K562 (cell line): ENCODE measurements around the gene MAGEB1. TPM values are rescaled to one million over a fixed set of nuclear protein-coding genes. Genes with fewer than 3 reads are reported as not detected.

Experiments used
- ARID2 ChIP-seq: fragments of 450-650 bp; IDR thresholded peaks from 2 replicates; pipeline ENCODE4 v1.6.1; 2017; ENCODE audit warnings: antibody characterized with exemption, mild to moderate bottlenecking
- DDX20 ChIP-seq: fragments of 450-650 bp; IDR thresholded peaks from 2 replicates; pipeline ENCODE4 v1.6.1; 2016; ENCODE audit warnings: missing genetic modification characterization, low read depth, mild to moderate bottlenecking, missing compliant biosample characterization, moderate library complexity
- DNMT1 ChIP-seq: fragments of 450-650 bp; IDR thresholded peaks from 2 replicates; pipeline ENCODE4 v1.6.1; 2016; ENCODE audit warnings: antibody characterized with exemption, mild to moderate bottlenecking
- FOS ChIP-seq: IDR thresholded peaks from 3 replicates; pipeline ENCODE4 v1.6.1; 2011; ENCODE audit not compliant: insufficient read length; ENCODE audit errors: extremely low read depth
- HCFC1 ChIP-seq: IDR thresholded peaks from 2 replicates; pipeline ENCODE4 v1.6.1; 2012; ENCODE audit warnings: low read depth, low read length, improper control_type of control experiment
- HES1 ChIP-seq: fragments of 450-650 bp; IDR thresholded peaks from 2 replicates; pipeline ENCODE4 v1.6.1; 2016; ENCODE audit warnings: low read depth, mild to moderate bottlenecking, moderate library complexity
- HMG20A ChIP-seq: fragments of 450-650 bp; formaldehyde crosslinking; conservative IDR thresholded peaks from 2 replicates; pipeline ENCODE4 v1.4.0; 2020; ENCODE audit warnings: mild to moderate bottlenecking, mixed read lengths
- KDM5B ChIP-seq: fragments of 200-600 bp; sonication (generic); IDR thresholded peaks from 2 replicates; pipeline ENCODE4 v1.6.1; 2012; ENCODE audit warnings: low read depth, mild to moderate bottlenecking, moderate library complexity, low read length, control low read depth, inconsistent platforms; ENCODE audit not compliant: insufficient replicate concordance
- MAFF ChIP-seq: IDR thresholded peaks from 2 replicates; pipeline ENCODE4 v1.6.1; 2012; ENCODE audit warnings: low read length, improper control_type of control experiment
- MCM3 ChIP-seq: fragments of 450-650 bp; IDR thresholded peaks from 2 replicates; pipeline ENCODE4 v1.6.1; 2016
- MCM7 ChIP-seq, 2 experiments: fragments of 450-650 bp; IDR thresholded peaks; 2 replicates each; pipeline ENCODE4 v1.6.1; 2016 to 2018
- MED1 ChIP-seq: sonication (generic); formaldehyde crosslinking; IDR thresholded peaks from 2 replicates; pipeline ENCODE4 v1.8.1; 2023; ENCODE audit warnings: missing genetic modification reagents, borderline replicate concordance
- NCOA6 ChIP-seq: fragments of 450-650 bp; IDR thresholded peaks from 2 replicates; pipeline ENCODE4 v1.6.1; 2017; ENCODE audit warnings: mild to moderate bottlenecking
- NELFE ChIP-seq: IDR thresholded peaks from 2 replicates; pipeline ENCODE4 v1.6.1; 2011; ENCODE audit warnings: mild to moderate bottlenecking; ENCODE audit not compliant: insufficient read depth, insufficient read length
- PCBP2 ChIP-seq: fragments of 200-400 bp; formaldehyde crosslinking; IDR thresholded peaks from 2 replicates; pipeline ENCODE4 v1.6.1; 2018; ENCODE audit warnings: low read length, low read depth, mild to moderate bottlenecking, moderate library complexity; ENCODE audit not compliant: poor library complexity, severe bottlenecking
- PHB ChIP-seq: fragments of 250-450 bp; sonication (Bioruptor Pico); IDR thresholded peaks from 2 replicates; pipeline ENCODE4 v1.5.0; 2021
- PML ChIP-seq: IDR thresholded peaks from 2 replicates; pipeline ENCODE4 v1.6.1; 2012; ENCODE audit warnings: low read length, inconsistent platforms
- SIX5 ChIP-seq, 2 experiments: IDR thresholded peaks; 2 replicates each; pipeline ENCODE4 v1.6.1; 2011; ENCODE audit warnings: low read length in 2 of 2, borderline replicate concordance in 1 of 2, low read depth in 1 of 2, mild to moderate bottlenecking in 1 of 2, moderate library complexity in 1 of 2; ENCODE audit not compliant: insufficient read depth in 1 of 2
- SMAD1 ChIP-seq: fragments of 150-350 bp; IDR thresholded peaks from 2 replicates; pipeline ENCODE4 v1.6.1; 2014; ENCODE audit warnings: low read length, low read depth; ENCODE audit not compliant: partially characterized antibody
- SRSF9 ChIP-seq: fragments of 200-400 bp; formaldehyde crosslinking; IDR thresholded peaks from 2 replicates; pipeline ENCODE4 v1.6.1; 2017; ENCODE audit warnings: low read depth, low read length, borderline replicate concordance
- STAG1 ChIP-seq: sonication (generic); formaldehyde crosslinking; IDR thresholded peaks from 2 replicates; pipeline ENCODE4 v1.5.0; 2020; ENCODE audit warnings: missing genetic modification reagents, borderline replicate concordance
- STAT5A ChIP-seq: IDR thresholded peaks from 2 replicates; pipeline ENCODE4 v1.6.1; 2012; ENCODE audit warnings: low read length, inconsistent platforms, borderline replicate concordance
- SUPT5H ChIP-seq: fragments of 450-650 bp; IDR thresholded peaks from 2 replicates; pipeline ENCODE4 v1.6.1; 2016
- TSC22D4 ChIP-seq: fragments of 450-650 bp; IDR thresholded peaks from 2 replicates; pipeline ENCODE4 v1.6.1; 2016; ENCODE audit warnings: missing genetic modification characterization, missing biosample characterization, control low read depth
- ZC3H4 ChIP-seq: sonication (generic); formaldehyde crosslinking; IDR thresholded peaks from 2 replicates; pipeline ENCODE4 v1.9.0; 2021; ENCODE audit warnings: missing genetic modification reagents, borderline replicate concordance
- ZFPM2 ChIP-seq: fragments of 250-450 bp; sonication (Bioruptor Pico); IDR thresholded peaks from 2 replicates; pipeline ENCODE4 v1.5.1; 2022; ENCODE audit warnings: mild to moderate bottlenecking
- ZFX ChIP-seq: sonication (generic); formaldehyde crosslinking; IDR thresholded peaks from 2 replicates; pipeline ENCODE4 v1.8.0; 2022; ENCODE audit warnings: mild to moderate bottlenecking, missing genetic modification reagents, moderate library complexity
- ZNF197 ChIP-seq: fragments of 200-800 bp; sonication (Bioruptor generic); IDR thresholded peaks from 2 replicates; pipeline ENCODE4 v1.6.1; 2016; ENCODE audit warnings: low read depth, missing genetic modification characterization, missing compliant biosample characterization
- ZNF324 ChIP-seq: fragments of 250-450 bp; sonication (Bioruptor Pico); IDR thresholded peaks from 2 replicates; pipeline ENCODE4 v1.4.0; 2020; ENCODE audit warnings: mild to moderate bottlenecking
- ZNF354B ChIP-seq: fragments of 250-450 bp; sonication (Bioruptor Pico); IDR thresholded peaks from 2 replicates; pipeline ENCODE4 v1.4.0; 2020
- ZNF584 ChIP-seq: fragments of 200-800 bp; sonication (Bioruptor generic); IDR thresholded peaks from 2 replicates; pipeline ENCODE4 v1.6.1; 2016; ENCODE audit warnings: low read depth, mild to moderate bottlenecking, missing genetic modification characterization, missing compliant biosample characterization
- ZNF778 ChIP-seq: fragments of 450-650 bp; formaldehyde crosslinking; IDR thresholded peaks from 2 replicates; pipeline ENCODE4 v1.4.0; 2020; ENCODE audit warnings: mild to moderate bottlenecking, moderate library complexity
- polyA plus RNA-seq, 8 experiments: library from polyadenylated mRNA; depleted of rRNA in 4 of 8; stranded (reverse) in 5 of 8; unstranded in 3 of 8; fragments of >200 nt; fragmentation: Nextera tagmentation in 2 of 8; fragmentation: Illumina TruSeq in 1 of 8; extraction: Ambion mirVana in 2 of 8; extraction: Trizol in 1 of 8; gene quantifications; 2 replicates each; pipeline versions ENCODE4 v1.2.1 to v1.2.3, GENCODE V29; 2011 to 2014; ENCODE audit warnings: inconsistent platforms in 1 of 8, missing spikeins in 1 of 8
- total RNA-seq, 7 experiments: library from RNA; depleted of rRNA in 6 of 7; stranded (reverse); fragments of >200 nt in 6 of 7; fragmentation: Illumina TruSeq in 2 of 7; extraction: Trizol in 2 of 7; gene quantifications; 2 replicates each; pipeline versions ENCODE4 v1.2.1 to v1.2.3, GENCODE V29; 2011 to 2021; ENCODE audit warnings: low replicate concordance in 1 of 7
- TF ChIP-seq, protein P1 (sequence below): sonication (generic); formaldehyde crosslinking; IDR thresholded peaks from 2 replicates; pipeline ENCODE4 v1.5.0; 2020; ENCODE audit warnings: missing genetic modification reagents

Gene MAGEB1
- total and polyA plus RNA-seq, 9 of the 15 experiments (the other 6 are each of a cell fraction or from before 2014, with no cell fraction given), result 32.6 to 100 (median 43.4) TPM

DNA sequence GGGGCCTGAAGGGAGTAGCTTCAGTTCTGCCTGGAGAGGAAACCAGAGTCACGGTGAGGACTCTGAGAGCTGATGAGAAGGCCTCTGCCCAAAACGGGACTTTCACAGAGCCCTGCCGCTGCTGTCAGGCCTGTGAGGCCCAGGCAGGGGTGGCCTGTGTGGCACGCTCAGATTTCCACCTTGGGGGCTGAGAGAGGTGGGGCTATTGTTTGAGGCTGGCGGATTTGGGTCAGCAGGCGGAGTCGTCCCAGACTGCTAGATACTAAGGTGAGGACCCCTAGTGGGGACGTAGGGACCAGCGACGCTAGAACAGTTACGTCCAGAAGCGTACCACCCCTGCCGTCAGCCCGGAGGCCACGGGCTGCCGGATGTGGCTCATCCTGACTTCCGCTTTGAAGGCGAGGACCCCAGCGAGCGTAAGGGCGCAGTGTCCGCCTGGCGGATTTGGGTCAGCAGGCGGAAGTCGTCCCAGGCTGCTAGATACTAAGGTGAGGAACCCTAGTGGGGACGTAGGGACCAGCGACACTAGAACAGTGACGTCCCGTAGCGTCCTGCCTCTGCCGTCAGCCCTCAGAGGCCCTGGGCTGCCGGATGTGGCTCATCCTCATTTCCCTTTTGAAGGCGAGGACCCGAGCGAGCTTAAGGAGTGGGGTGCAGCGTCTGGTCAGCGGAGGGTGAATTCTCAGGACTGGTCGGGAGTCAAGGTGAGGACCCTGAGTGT lies at the start of gene MAGEB1 (continued):
- TF ChIP-seq MCM7 (IDR thresholded peaks at IDR 0.05) (no peak), ZC3H4 (CRISPR knock-in tag) (no peak), PCBP2 (no peak), HCFC1 (peak; percentile 56), ZNF584 (CRISPR knock-in tag) (no peak), ZNF197 (CRISPR knock-in tag) (no peak), SMAD1 (no peak), DNMT1 (no peak), SRSF9 (no peak), ARID2 (no peak), PML (no peak), MCM3 (no peak), TSC22D4 (tag) (no peak), SUPT5H (peak; percentile 54), MAFF (no peak), FOS (no peak), NCOA6 (peak; percentile 78; the same call in 1 of the 2 replicates), MED1 (CRISPR knock-in tag) (no peak), STAG1 (CRISPR knock-in tag) (no peak), NELFE (no peak), KDM5B (no peak), ZNF324 (CRISPR knock-in tag) (no peak), ZNF778 (no peak), DDX20 (tag) (no peak), HES1 (no peak), ZFX (CRISPR knock-in tag) (peak; percentile 49; the same call in 1 of the 2 replicates), STAT5A (no peak), HMG20A (no peak), ZNF354B (no peak), ZFPM2 (CRISPR knock-in tag) (no peak), SIX5 (IDR thresholded peaks at IDR 0.05; ENCODE audit: borderline replicate concordance in 1 of 2, insufficient read depth in 1 of 2, low read depth in 1 of 2, low read length in 2 of 2) (no peak), PHB (no peak)
- TF ChIP-seq, protein P1, sequence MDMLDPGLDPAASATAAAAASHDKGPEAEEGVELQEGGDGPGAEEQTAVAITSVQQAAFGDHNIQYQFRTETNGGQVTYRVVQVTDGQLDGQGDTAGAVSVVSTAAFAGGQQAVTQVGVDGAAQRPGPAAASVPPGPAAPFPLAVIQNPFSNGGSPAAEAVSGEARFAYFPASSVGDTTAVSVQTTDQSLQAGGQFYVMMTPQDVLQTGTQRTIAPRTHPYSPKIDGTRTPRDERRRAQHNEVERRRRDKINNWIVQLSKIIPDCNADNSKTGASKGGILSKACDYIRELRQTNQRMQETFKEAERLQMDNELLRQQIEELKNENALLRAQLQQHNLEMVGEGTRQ (CRISPR knock-in tag), result no peak
